GM18868 (cell line): ENCODE data around the gene CXCL13.
"Not testable (repeated sequence)": the region's sequence is repeated elsewhere in the genome, so short reads cannot be mapped to it uniquely, and the experiment has no call there.

ENCODE experiments used
- ATAC-seq: cut with Tn5 transposase; IDR thresholded peaks from one replicate; pipeline ENCODE4 v1.9.1; 2021; ENCODE audit warnings: mild to moderate bottlenecking, moderate library complexity; ENCODE audit not compliant: unreplicated experiment

Gene CXCL13

DNA sequence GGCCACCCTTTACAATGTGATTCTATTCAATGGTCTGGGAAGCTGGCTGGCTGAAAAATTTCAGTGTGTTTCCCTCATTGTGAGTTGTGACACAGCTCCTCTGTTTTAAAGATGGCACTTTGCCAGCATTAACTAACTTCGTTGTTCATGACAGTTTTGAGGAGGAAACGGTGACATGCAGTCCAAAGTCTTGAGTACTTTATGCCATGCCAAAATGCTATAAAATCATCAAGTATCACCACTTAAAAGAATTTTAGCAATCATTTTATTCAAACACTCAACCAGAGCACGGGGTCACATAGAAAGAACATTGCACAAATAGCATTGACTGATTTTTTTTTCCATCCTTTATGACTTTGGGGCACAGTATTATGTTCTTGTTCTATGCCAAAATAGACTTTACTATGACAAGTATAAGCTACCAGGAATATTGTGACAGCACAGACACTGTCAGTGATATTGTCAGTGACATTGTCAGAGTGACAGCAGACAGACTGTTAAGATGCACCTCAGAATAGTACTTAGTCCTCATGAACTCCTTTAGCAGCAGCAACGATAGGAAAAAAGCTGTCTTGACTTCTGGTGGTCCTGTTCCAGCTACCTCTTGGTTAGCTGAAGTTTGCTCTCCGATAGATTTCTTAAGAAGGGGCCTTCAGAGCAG is 46.7 kb downstream of the CXCL13 start:
- no peak for ATAC-seq

DNA sequence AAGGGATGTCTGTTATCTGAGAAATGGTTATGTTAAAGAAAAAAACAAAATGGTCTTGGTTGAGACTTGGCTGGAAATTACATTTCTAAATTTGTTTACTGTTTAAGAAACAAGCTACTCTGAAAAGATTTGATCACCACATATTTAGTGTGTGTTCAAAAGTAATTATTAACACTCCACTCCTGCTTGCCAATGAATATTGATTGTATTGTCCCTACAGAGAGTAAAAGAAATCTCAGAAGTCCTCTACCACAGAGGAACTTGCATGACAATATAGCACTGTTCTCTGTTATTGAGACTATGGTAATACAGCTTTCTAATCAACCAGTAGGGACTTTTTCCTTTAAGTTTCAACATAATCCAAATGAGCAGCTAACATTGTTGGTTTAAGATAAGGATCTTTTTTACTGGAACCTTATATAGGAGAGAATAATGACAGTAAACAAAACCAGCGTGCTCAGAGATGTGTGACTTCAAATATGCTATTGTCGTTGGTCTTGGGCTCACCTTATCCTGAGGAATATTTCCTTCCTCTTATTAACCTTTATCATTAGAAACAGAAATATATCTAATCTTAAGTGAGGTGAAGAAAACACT is 47.6 kb downstream of the CXCL13 start:
- no peak for ATAC-seq

GRCh38 chr4:77660318-77660717 is 54.7 kb downstream of the CXCL13 start:
- not testable (repeated sequence) for ATAC-seq
